ENCODE results near the gene MPV17L2.

- TF ChIP-seq CTCF (IDR thresholded peaks at IDR 0.05) (no peak), POLR2A (IDR thresholded peaks at IDR 0.05) (no peak)
Measured at GRCh38 chr19:18197306-18197705, 4.3 kb downstream of the MPV17L2 start.

All from thyroid gland (tissue), 4 donors.